ENCODE measurements around the gene PKIB. TPM values are rescaled to one million over a fixed set of nuclear protein-coding genes. Genes with fewer than 3 reads are reported as not detected.

PKIB gene
- total RNA-seq, 2 donors from 2014 or later: 1.2 TPM; not detected in 1

Other genes with a start within 250 kb of the PKIB start
- gene HSF2, start 210.8 kb upstream of the PKIB start, total RNA-seq: 10 to 100 TPM; 16.1 to 20.4 TPM
- gene SERINC1, start 138.6 kb upstream of the PKIB start, total RNA-seq: 100 to 1,000 TPM; 120 to 127 TPM
- gene FABP7, start 169.3 kb downstream of the PKIB start, total RNA-seq: not detected
- gene SMPDL3A, start 178.9 kb downstream of the PKIB start, total RNA-seq: under 1 TPM in 1 of 2 donors, not detected in 1; 0.15 TPM

Measured in T-helper 17 cell (primary cell).